ENCODE results near the gene DEFB123.
"Not testable (repeated sequence)": the region's sequence is repeated elsewhere in the genome, so short reads cannot be mapped to it uniquely, and the experiment has no call there.

The DEFB123 gene

GRCh38 chr20:31440012-31440659 lies at the start of gene DEFB123:
Gene DEFB123, plus strand, starts transcription at chr20:31440632. Its CDS starts 67 bp downstream, at chr20:31440699.
- DNase-seq, result peak; percentile 13

GRCh38 chr20:31392836-31393235 lies 47.6 kb upstream of the DEFB123 start:
- DNase-seq, result no peak

DNA sequence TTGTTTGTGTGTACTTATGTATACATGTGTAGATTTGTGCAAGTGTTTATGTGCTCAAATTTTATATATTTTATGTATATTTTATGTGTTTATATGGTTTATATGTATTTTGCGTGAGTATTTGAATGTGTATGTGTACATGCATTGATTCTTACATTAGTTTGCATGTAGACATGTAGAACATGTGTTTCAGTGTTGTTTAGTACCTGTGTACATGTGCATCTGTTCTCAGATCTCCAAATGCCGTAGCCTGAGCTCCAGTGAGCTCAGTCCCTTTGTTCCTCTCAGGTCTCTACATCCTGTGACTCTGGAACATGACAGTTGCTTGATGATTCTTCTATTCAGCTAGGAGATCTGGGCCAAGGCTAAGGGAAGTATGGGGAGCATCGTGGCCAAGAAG lies 45.5 kb upstream of the DEFB123 start:
- DNase-seq, result no peak

DNA sequence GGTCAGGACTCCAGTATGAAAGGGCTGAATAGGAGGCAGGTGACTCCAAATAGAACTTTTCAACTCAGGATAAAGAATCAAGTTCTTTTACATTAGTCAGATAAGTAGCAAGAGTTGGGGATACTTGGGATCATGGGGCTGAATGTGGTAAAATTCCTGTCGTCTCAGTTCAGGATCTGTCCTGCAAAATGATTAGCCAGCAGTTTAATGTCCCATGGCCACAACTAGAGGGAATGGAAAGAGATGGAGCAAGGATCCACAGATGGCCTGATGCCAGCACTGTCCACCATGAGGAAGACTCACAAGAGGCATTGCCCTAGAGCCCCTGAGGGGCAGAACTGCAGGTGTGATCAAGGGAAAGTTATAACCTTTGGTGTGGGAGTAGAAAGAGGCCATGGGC lies 36.5 kb upstream of the DEFB123 start:
- no peak for DNase-seq

DNA sequence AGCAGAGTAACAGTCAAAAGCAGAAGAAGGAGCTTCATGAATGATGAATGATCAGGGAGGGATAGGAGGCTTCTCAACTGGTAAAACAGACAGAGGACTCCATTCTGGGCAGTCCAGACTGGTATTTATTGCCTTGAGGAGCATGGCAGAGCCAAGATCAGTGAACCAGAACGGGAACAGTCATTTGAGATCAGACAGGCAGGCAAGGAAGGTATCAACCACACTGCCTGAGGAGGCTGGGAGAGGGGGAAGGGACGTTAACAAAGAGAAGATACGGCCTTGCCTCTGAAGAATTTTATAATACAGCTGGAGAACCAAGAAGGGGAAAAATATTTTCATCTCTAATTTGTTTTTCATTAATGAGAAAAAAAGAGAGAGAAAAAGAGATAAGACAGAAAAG lies 34.3 kb upstream of the DEFB123 start, which contains the start of gene DEFB121:
Gene DEFB121, minus strand, starts transcription at position 101 of the 400 bp plus-strand sequence. Its CDS starts 63 bp downstream, at position 38.
- no peak for DNase-seq

- DNase-seq, result no peak
Observed at GRCh38 chr20:31410011-31410410, 30.4 kb upstream of the DEFB123 start.

GRCh38 chr20:31414381-31414780 lies 26.1 kb upstream of the DEFB123 start:
- DNase-seq, result no peak

DNA sequence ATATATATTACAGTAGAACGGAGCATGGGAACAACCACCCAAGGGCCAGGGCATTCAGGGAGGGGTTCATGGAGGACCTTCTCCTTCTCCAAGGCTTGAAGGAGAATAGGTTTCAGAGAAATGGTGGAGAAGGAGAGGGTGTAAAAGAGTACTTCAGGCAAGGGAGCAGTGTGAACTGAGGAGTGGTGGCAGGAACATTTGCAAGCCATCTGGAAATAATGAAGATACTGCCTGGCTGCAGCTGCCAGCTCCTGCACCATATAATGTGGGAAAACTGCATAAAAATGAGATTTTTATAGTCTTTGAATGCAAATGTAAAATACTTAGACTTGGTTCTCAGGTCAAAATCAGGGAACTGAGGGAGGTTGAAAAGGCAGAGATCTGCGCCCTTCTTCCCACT lies 24.8 kb upstream of the DEFB123 start:
- DNase-seq, result no peak

DNA sequence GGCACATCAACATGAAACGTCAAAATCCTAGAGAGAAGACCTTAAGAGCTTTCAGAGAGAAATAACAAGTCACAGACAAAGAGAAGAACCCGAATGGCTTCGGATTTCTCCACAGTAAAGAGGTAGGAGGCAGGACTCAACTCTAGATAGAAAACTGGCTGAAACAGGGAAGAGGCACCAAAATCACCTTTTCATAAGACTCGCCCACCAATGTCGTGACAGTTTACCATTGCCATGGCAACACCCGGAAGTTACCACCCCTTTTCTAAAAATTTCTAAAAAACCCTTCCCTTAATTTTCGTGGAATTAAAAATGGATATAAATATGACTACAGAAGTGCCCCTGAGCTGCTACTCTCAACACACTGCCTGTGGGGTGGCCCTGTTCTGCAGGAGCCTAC lies 22.1 kb upstream of the DEFB123 start:
- DNase-seq, result no peak

DNA sequence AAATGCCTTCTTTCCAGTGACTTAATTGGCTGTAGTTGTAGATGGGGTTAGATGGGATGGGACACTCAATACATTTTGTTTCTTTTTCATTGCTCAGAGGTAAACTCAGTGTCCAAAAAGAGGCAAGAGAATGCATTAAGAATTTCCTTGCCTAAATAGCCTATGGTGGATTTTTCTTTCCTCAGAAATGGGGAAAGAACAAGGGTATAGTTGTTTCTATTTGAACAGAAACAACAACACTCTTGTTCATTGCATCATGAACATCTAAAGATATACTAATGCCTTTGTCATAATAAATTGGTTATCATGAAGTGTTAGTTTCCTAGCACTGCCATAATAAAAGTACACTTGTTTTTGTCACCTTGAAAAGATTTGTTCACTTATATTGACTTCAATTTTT lies 14.6 kb upstream of the DEFB123 start:
- DNase-seq, result no peak

DNA sequence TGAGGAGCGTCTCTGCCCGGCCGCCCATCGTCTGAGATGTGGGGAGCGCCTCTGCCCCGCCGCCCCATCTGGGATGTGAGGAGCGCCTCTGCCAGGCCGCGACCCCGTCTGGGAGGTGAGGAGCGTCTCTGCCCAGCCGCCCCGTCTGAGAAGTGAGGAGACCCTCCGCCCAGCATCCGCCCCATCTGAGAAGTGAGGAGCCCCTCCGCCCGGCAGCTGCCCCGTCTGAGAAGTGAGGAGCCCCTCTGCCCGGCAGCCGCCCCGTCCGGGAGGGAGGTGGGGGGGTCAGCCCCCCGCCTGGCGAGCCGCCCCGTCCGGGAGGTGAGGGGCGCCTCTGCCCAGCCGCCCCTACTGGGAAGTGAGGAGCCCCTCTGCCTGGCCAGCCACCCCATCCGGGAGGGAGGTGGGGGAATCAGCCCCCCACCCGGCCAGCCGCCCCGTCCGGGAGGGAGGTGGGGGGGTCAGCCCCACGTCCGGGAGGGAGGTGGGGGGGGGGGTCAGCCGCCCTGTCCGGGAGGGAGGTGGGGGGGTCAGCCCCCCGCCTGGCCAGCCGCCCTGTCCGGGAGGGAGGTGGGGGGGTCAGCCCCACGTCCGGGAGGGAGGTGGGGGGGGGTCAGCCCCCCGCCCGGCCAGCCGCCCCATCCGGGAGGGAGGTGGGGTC lies 13.4 kb upstream of the DEFB123 start:
- not testable (repeated sequence) for DNase-seq

GRCh38 chr20:31427576-31427975 lies 12.9 kb upstream of the DEFB123 start:
- DNase-seq, result not testable (repeated sequence)

- no peak for DNase-seq
Observed at GRCh38 chr20:31430568-31431115, 9.8 kb upstream of the DEFB123 start.

GRCh38 chr20:31446084-31446819 lies 5.8 kb downstream of the DEFB123 start:
- DNase-seq, result no peak

DNA sequence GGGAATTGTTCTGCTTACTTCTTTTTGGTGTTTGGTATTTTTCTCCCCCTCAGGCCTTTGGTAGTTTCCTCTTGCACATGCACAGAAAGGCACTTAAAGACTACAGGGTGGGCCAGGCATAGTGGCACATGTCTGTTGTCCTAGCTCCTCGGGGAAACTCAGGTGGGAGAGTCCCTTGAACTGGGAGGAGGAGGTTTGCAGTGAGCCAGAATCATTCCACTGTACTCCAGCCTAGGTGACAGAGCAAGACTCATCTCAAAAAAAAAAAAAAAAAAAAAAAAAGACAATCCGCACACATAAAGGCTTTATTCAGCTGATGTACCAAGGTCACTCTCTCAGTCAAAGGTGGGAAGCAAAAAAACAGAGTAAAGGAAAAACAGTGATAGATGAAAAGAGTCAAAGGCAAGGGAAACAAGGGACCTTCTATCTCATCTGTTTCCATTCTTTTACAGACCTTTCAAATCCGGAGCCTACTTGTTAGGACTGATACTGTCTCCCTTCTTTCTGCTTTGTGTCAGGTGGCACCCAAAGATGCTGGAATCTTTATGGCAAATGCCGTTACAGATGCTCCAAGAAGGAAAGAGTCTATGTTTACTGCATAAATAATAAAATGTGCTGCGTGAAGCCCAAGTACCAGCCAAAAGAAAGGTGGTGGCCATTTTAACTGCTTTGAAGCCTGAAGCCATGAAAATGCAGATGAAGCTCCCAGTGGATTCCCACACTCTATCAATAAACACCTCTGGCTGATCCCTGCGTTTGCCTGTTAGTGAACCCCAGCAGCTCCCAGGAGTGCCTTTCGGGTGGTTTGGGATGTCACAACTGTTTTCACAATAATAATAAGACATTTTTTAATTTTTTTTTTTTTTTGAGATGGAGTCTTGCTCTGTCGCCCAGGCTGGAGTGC lies 9.3 kb downstream of the DEFB123 start:
- no peak for DNase-seq

GRCh38 chr20:31452575-31452974 lies 12.1 kb downstream of the DEFB123 start:
- DNase-seq, result no peak

- no peak for DNase-seq
Observed at GRCh38 chr20:31454361-31454760, 13.9 kb downstream of the DEFB123 start.

DNA sequence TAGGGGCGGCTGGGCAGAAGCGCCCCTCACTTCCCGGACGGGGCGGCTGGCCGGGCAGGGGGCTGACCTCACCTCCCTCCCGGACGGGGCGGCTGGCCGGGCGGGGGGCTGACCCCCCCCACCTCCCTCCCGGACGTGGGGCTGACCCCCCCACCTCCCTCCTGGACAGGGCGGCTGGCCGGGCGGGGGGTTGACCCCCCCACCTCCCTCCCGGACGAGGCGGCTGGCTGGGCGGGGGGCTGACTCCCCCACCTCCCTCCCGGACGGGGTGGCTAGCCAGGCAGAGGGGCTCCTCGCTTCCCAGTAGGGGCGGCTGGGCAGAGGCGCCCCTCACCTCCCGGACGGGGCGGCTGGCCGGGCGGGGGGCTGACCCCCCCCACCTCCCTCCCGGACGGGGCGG lies 30.5 kb downstream of the DEFB123 start:
- DNase-seq, result not testable (repeated sequence)

- no peak for DNase-seq
Observed at GRCh38 chr20:31472395-31473330, 32.2 kb downstream of the DEFB123 start.

DNA sequence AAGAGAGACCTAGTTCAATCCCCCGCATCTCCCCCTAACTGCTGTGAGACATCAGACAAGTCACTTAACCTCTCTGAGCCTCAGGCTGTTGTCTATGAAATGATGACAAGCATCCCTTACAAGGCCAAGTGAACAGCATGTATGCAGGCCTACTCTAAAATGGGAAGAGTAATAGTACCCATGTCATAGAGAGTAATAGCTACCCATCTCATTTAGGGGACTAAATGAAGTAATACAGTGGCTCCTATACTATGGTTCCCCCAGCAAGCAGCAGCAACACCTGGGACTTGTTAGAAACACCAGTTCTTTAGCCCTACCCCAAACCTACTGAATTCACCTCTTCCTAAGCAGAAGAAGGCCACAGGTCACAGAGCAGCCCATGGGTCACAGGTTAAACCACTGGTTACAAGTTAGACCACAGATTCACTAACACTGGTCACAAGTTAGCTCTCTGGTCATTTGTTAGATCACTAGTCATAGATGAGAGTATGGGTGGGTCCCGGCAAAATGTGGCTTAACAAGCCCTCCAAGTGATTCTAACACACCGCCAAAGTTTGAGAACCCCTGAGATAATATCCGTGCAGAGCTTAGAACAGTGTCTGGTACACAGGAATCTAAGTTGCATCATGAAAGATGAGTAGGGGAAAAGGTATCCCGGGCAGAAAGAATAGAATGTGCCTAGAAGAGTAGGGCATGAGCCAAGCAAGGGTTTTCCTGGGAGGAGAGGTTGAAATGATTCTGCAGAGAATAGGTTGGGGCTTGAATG lies 33.1 kb downstream of the DEFB123 start:
- no peak for DNase-seq

- no peak for DNase-seq
Observed at GRCh38 chr20:31474097-31474436, 33.6 kb downstream of the DEFB123 start.
